Measurements from ENCODE around the gene ORM2. TPM values are rescaled to one million over a fixed set of nuclear protein-coding genes. Genes with fewer than 3 reads are reported as not detected.

ORM2 gene
- total RNA-seq, 2 donors from 2014 or later = not detected

GRCh38 chr9:114348261-114348905 lies 18.7 kb downstream of the ORM2 start:
- no peak for DNase-seq
- Mint-ChIP-seq H3K4me1 (peaks cover 21% of the 10 kb centered on the region), H3K4me3 (no peak overlapping the region), H3K36me3 (ENCODE audit: low read depth) (peaks cover 14% of the 10 kb centered on the region), H3K27me3 (no peaks in the 10 kb centered on the region), H3K27ac (peak overlapping the region; percentile 94)
- ATAC-seq = no peak
- no peaks in the 10 kb centered on the region for H3K9me3 ChIP-seq (ENCODE audit: control insufficient read depth, low read length, poor library complexity, severe bottlenecking)

- Mint-ChIP-seq H3K27me3 (no peaks in the 10 kb centered on the region), H3K4me3 (peak overlapping the region; percentile 75), H3K4me1 (peaks cover 18% of the 10 kb centered on the region), H3K27ac (peak overlapping the region; percentile 94), H3K36me3 (ENCODE audit: low read depth) (peaks cover 14% of the 10 kb centered on the region)
- DNase-seq (peak in 2 of 3 donors; percentile 32 to 55), ATAC-seq (peak; percentile 82)
- no peaks in the 10 kb centered on the region for H3K9me3 ChIP-seq (ENCODE audit: control insufficient read depth, low read length, poor library complexity, severe bottlenecking)
Observed at GRCh38 chr9:114348906-114349482, 19.3 kb downstream of the ORM2 start.

- peaks cover 11% of the 10 kb centered on the region for H3K36me3 Mint-ChIP-seq (ENCODE audit: low read depth)
- H3K4me1 Mint-ChIP-seq = peaks cover 15% of the 10 kb centered on the region
Observed at GRCh38 chr9:114349713-114350480, 20.2 kb downstream of the ORM2 start.

GRCh38 chr9:114350636-114351401 lies 21.1 kb downstream of the ORM2 start:
- Mint-ChIP-seq H3K36me3 (ENCODE audit: low read depth) (peaks cover 11% of the 10 kb centered on the region), H3K4me3 (no peak overlapping the region), H3K27me3 (no peaks in the 10 kb centered on the region), H3K4me1 (peaks cover 15% of the 10 kb centered on the region), H3K27ac (peak overlapping the region; percentile 94)
- no peaks in the 10 kb centered on the region for H3K9me3 ChIP-seq (ENCODE audit: control insufficient read depth, low read length, poor library complexity, severe bottlenecking)
- DNase-seq (no peak), ATAC-seq (no peak)

More at GRCh38 chr9:114349713-114350480, 20.2 kb downstream of the ORM2 start:
- Mint-ChIP-seq H3K27ac (peak overlapping the region; percentile 94), H3K27me3 (no peaks in the 10 kb centered on the region), H3K4me3 (peak overlapping the region; percentile 75)
- ATAC-seq (no peak), DNase-seq (no peak)
- no peaks in the 10 kb centered on the region for H3K9me3 ChIP-seq (ENCODE audit: control insufficient read depth, low read length, poor library complexity, severe bottlenecking)

- no peak for DNase-seq
- H3K36me3 Mint-ChIP-seq (ENCODE audit: low read depth) = peaks cover 16% of the 10 kb centered on the region
- H3K4me3 Mint-ChIP-seq = no peak overlapping the region
Observed at GRCh38 chr9:114351932-114352331, 22.3 kb downstream of the ORM2 start.

DNA sequence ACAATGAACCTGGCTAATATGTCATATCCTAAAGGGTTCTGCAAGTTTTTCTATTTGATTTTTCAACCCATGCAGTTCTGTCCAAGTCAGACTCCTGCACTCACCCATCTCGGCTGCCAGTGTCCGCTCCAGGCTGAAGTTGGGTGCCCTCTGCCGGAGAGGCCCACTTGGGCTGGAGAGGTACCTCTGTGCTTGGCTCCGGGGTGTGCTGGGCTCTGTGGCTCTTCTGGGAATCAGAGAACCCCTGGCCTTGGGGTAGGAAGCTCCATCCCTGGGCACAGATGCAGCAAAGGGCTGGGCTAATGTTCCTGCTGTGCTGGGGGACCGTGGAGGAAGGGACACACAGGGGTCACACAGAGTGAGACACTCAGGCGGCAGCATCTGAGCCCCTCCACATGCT lies 26.2 kb downstream of the ORM2 start:
- Mint-ChIP-seq H3K4me1 (peaks cover 25% of the 10 kb centered on the region), H3K27me3 (no peaks in the 10 kb centered on the region), H3K36me3 (ENCODE audit: low read depth) (peaks cover 13% of the 10 kb centered on the region), H3K27ac (peak overlapping the region; percentile 82), H3K4me3 (no peak overlapping the region)
- no peak for DNase-seq
- H3K9me3 ChIP-seq (ENCODE audit: control insufficient read depth, low read length, poor library complexity, severe bottlenecking) = no peaks in the 10 kb centered on the region
- ATAC-seq = no peak

More at GRCh38 chr9:114351932-114352331, 22.3 kb downstream of the ORM2 start:
- Mint-ChIP-seq H3K27ac (peak overlapping the region; percentile 67), H3K27me3 (no peaks in the 10 kb centered on the region), H3K4me1 (peaks cover 21% of the 10 kb centered on the region)
- H3K9me3 ChIP-seq (ENCODE audit: control insufficient read depth, low read length, poor library complexity, severe bottlenecking) = no peaks in the 10 kb centered on the region
- no peak for ATAC-seq

DNA sequence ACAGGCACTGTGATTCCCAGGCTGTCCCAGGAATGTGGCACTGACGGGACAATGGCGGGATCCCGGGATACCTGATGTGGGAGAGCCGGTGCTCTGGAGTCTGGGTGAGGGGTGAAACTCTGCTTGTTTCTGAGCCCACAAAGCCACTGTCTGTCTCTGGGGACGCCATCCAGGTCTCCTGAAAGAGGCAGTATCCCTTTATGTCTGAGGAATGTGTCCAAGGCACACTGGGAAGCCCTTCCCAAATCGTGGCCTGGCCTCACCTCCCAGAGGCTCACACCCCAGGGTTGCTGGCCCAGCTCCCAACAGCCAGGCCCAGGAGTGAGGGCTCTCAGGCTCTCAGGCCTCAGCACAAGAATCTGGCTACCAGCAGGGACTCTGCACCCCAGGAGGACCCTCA lies 27.1 kb downstream of the ORM2 start:
- Mint-ChIP-seq H3K27me3 (no peaks in the 10 kb centered on the region), H3K4me1 (peaks cover 32% of the 10 kb centered on the region), H3K27ac (peak overlapping the region; percentile 82), H3K4me3 (no peak overlapping the region), H3K36me3 (ENCODE audit: low read depth) (peaks cover 17% of the 10 kb centered on the region)
- DNase-seq = no peak
- H3K9me3 ChIP-seq (ENCODE audit: control insufficient read depth, low read length, poor library complexity, severe bottlenecking) = no peaks in the 10 kb centered on the region
- no peak for ATAC-seq

DNA sequence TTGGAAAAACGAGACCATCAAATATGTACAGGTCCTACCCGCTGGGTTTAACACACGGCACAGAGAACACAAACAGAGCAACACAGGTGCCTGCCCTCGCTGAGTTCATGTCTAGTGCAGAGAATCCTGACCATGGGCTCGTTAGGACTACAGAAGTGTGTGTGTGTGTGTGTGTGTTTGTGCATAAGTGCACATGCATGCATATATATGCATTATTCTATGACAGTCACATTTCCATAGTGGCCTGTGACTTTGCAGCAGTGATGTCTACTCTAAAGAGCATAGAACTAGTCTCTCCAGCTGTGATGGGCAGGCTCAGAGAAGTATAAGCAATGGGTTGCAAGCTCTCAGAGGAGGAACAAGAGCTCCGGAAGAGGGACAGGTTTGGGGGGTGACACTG lies 27.7 kb downstream of the ORM2 start:
- no peaks in the 10 kb centered on the region for H3K9me3 ChIP-seq (ENCODE audit: control insufficient read depth, low read length, poor library complexity, severe bottlenecking)
- no peak for ATAC-seq
- Mint-ChIP-seq H3K27ac (peak overlapping the region; percentile 82), H3K27me3 (no peaks in the 10 kb centered on the region), H3K36me3 (ENCODE audit: low read depth) (peaks cover 17% of the 10 kb centered on the region), H3K4me1 (peaks cover 32% of the 10 kb centered on the region), H3K4me3 (no peak overlapping the region)
- DNase-seq = no peak

- Mint-ChIP-seq H3K4me3 (no peak overlapping the region), H3K36me3 (ENCODE audit: low read depth) (peaks cover 17% of the 10 kb centered on the region), H3K4me1 (peaks cover 31% of the 10 kb centered on the region), H3K27ac (peak overlapping the region; percentile 96), H3K27me3 (no peaks in the 10 kb centered on the region)
- DNase-seq (no peak), ATAC-seq (no peak)
- H3K9me3 ChIP-seq (ENCODE audit: control insufficient read depth, low read length, poor library complexity, severe bottlenecking) = no peaks in the 10 kb centered on the region
Observed at GRCh38 chr9:114357911-114358328, 28.3 kb downstream of the ORM2 start.

- Mint-ChIP-seq H3K4me3 (no peak overlapping the region), H3K27me3 (no peaks in the 10 kb centered on the region), H3K36me3 (ENCODE audit: low read depth) (peaks cover 17% of the 10 kb centered on the region), H3K27ac (peak overlapping the region; percentile 96), H3K4me1 (peaks cover 48% of the 10 kb centered on the region)
- ATAC-seq (no peak), DNase-seq (no peak)
- H3K9me3 ChIP-seq (ENCODE audit: control insufficient read depth, low read length, poor library complexity, severe bottlenecking) = no peaks in the 10 kb centered on the region
Observed at GRCh38 chr9:114359801-114360200, 30.1 kb downstream of the ORM2 start.

DNA sequence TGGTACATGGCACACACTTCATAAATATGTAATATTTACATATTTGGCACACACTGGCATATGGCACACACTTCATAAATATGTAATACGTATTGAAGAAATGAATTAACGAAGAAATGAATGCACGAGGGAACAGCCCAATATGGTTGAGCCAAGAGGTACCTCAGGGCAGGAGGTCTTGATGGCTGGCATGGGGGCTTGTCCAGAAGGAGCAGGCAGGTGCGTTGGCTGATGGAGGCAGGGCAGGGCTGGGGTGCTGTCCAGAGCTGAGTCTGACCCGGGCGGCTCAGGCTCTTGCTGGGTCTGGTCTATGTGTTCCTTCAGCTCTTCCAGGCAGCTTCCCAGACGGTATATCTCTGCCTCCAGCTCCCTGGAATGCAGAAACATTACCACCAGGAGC lies 31.9 kb downstream of the ORM2 start:
- H3K9me3 ChIP-seq (ENCODE audit: control insufficient read depth, low read length, poor library complexity, severe bottlenecking) = no peaks in the 10 kb centered on the region
- H3K4me3 Mint-ChIP-seq = peak overlapping the region; percentile 75
- ATAC-seq (no peak), DNase-seq (no peak)
- no peaks in the 10 kb centered on the region for H3K27me3 Mint-ChIP-seq
- H3K36me3 Mint-ChIP-seq (ENCODE audit: low read depth) = peaks cover 16% of the 10 kb centered on the region
- H3K4me1 Mint-ChIP-seq = peaks cover 54% of the 10 kb centered on the region
- peak overlapping the region; percentile 96 for H3K27ac Mint-ChIP-seq

DNA sequence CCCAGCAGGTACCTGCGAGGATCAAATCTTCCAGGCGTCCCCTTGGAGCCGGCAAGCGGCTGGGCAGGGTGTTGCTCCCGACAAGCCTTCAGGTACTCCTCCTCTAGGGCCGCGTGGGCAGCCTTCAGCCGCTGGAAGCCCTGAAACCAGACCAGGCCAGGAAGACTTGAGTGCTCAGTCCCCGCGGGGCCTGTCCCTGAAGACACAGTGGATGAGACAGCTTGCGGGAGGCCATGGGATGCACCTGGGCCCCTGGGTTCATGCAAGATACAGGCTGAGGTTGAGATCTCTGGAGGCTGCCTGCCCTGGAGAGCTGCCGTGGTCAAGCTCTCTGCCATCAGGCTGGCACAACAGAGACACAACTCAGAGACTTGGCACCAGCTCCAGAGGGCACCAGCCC lies 32.7 kb downstream of the ORM2 start:
- Mint-ChIP-seq H3K36me3 (ENCODE audit: low read depth) (peaks cover 16% of the 10 kb centered on the region), H3K4me1 (peaks cover 60% of the 10 kb centered on the region), H3K27me3 (no peaks in the 10 kb centered on the region), H3K27ac (peak overlapping the region; percentile 96), H3K4me3 (no peak overlapping the region)
- no peak for DNase-seq
- no peak for ATAC-seq
- no peaks in the 10 kb centered on the region for H3K9me3 ChIP-seq (ENCODE audit: control insufficient read depth, low read length, poor library complexity, severe bottlenecking)

DNA sequence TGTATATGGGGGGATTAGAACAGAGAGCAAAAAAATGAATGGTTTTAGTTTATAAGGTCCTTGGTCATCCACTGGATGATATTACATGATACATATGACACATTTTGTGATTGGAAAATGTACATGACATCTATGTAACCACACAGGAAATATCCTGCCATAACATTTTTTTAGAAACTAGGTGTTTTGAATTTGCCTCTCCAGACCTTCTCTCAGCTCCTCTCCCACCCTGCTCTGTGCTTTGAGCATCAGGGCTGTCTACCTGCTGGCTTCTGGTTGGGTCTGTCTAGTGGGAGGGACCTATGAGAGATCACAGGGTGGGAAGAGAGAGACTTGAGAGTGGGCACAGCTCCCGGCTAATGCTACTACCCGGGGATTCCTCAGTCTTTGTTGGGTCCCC lies 33.8 kb downstream of the ORM2 start:
- peak; percentile 46 for ATAC-seq
- H3K4me1 Mint-ChIP-seq = peaks cover 64% of the 10 kb centered on the region
- peaks cover 10% of the 10 kb centered on the region for H3K36me3 Mint-ChIP-seq (ENCODE audit: low read depth)
- H3K27me3 Mint-ChIP-seq = no peaks in the 10 kb centered on the region
- peak overlapping the region; percentile 71 for H3K4me3 Mint-ChIP-seq
- DNase-seq = no peak
- no peaks in the 10 kb centered on the region for H3K9me3 ChIP-seq (ENCODE audit: control insufficient read depth, low read length, poor library complexity, severe bottlenecking)
- peak overlapping the region; percentile 96 for H3K27ac Mint-ChIP-seq

Measured in T-helper 17 cell (primary cell).